HG02943 (cell line): Measurements from ENCODE around the gene PAX2.

Experiments
- ATAC-seq: cut with Tn5 transposase; IDR thresholded peaks from one replicate; pipeline ENCODE4 v1.9.1; 2021; ENCODE audit warnings: mild to moderate bottlenecking, low read depth, moderate library complexity; ENCODE audit not compliant: unreplicated experiment

PAX2 gene

GRCh38 chr10:100872034-100872791, 126.8 kb downstream of the PAX2 start:
- ATAC-seq, result no peak

GRCh38 chr10:100873146-100873826, 127.9 kb downstream of the PAX2 start:
- ATAC-seq, result no peak

GRCh38 chr10:100873827-100874326, 128.5 kb downstream of the PAX2 start:
- no peak for ATAC-seq

GRCh38 chr10:100874702-100875483, 129.5 kb downstream of the PAX2 start:
- ATAC-seq, result no peak

- no peak for ATAC-seq
Observed at GRCh38 chr10:100875484-100876166, 130.2 kb downstream of the PAX2 start.

- no peak for ATAC-seq
Observed at GRCh38 chr10:100876585-100877460, 131.4 kb downstream of the PAX2 start.

- ATAC-seq, result no peak
Observed at GRCh38 chr10:100877461-100877850, 132.1 kb downstream of the PAX2 start.

GRCh38 chr10:100878291-100878910, 133.0 kb downstream of the PAX2 start:
- ATAC-seq, result no peak
